Smooth muscle cell of the umbilical artery (primary cell): ENCODE results near the gene OR12D3. TPM values are rescaled to one million over a fixed set of nuclear protein-coding genes. Genes with fewer than 3 reads are reported as not detected.

Source experiments
- total RNA-seq: library from RNA; depleted of rRNA; stranded (reverse); fragments of >200 nt; gene quantifications from 2 replicates; pipeline ENCODE4 v1.2.3, GENCODE V29; 2014

Gene OR12D3
- not detected in 2 replicates for total RNA-seq

GRCh38 chr6:29375191-29375590 is at the start of gene OR12D3:
OR12D3 (minus strand) TSS chr6:29375291; CDS start chr6:29375287, 4 bp downstream.

DNA sequence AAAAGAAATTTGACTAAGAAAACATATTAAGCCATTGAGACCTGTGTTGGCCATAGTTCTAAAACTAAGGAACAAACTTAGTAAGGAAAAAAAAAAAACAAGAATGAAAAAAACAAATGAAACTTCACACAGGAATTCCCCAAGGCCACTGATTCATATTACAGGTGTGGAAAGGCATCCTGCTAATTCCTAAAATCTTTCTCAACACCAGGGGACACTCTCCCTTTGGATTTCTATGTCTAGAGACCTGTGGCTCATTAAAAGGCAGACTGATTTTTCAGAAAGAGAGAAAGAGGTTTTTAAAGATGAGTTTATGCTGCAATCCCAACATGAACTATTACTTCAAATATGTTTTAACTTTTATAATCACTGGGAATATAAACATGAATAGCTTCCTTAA is 39.5 kb upstream of the OR12D3 start, which contains the start of gene OR12D1:
TSS of gene OR12D1 (plus strand) at position 341 of the 400 bp plus-strand sequence.

GRCh38 chr6:29395331-29395730 is 20.2 kb upstream of the OR12D3 start, which contains the start of gene OR12D2:
OR12D2 (plus strand) TSS chr6:29395631; CDS start chr6:29396700, 1,069 bp downstream.

GRCh38 chr6:29368765-29369164 is 6.3 kb downstream of the OR12D3 start, which contains the start of gene OR5V1:
OR5V1 (minus strand) TSS chr6:29368865; CDS start chr6:29356195, 12,670 bp downstream.

Other genes with a start within 250 kb of the OR12D3 start
- gene OR2J2, start 204.4 kb downstream of the OR12D3 start, total RNA-seq = under 0.01 TPM in 1 of 2 replicates, not detected in the other
- gene OR14J1, start 73.6 kb downstream of the OR12D3 start, total RNA-seq = not detected in 2 replicates
- gene OR5V1, start 6.4 kb downstream of the OR12D3 start, total RNA-seq = not detected in 2 replicates
- gene OR12D2, start 20.3 kb upstream of the OR12D3 start, total RNA-seq = not detected in 2 replicates
- not detected in 2 replicates for gene OR12D1, start 39.6 kb upstream of the OR12D3 start, total RNA-seq
- gene OR10C1, start 64.0 kb upstream of the OR12D3 start, total RNA-seq = not detected in 2 replicates
- gene OR11A1, start 81.8 kb upstream of the OR12D3 start, total RNA-seq = not detected in 2 replicates
- gene OR2H1, start 81.9 kb upstream of the OR12D3 start, total RNA-seq = not detected in 2 replicates
- not detected in 2 replicates for gene MAS1L, start 112.7 kb upstream of the OR12D3 start, total RNA-seq
- 0.30 TPM in 1 of 2 replicates, not detected in the other for gene UBD, start 184.4 kb upstream of the OR12D3 start, total RNA-seq
- gene OR2H2, start 209.8 kb upstream of the OR12D3 start, total RNA-seq = not detected in 2 replicates